Subcutaneous abdominal adipose tissue (tissue), 5 donors: ENCODE measurements around the gene KNTC1.

Source experiments
- H3K27ac ChIP-seq: one replicate; pipeline ENCODE4 v1.7.0; 2013; ENCODE audit warnings: low read depth, mild to moderate bottlenecking, inconsistent platforms, low read length, moderate library complexity
- H3K27me3 ChIP-seq, 5 donors: one replicate each; pipeline ENCODE4 v1.7.0; 2013; ENCODE audit warnings: low read length in 5 of 5, inconsistent platforms in 1 of 5; ENCODE audit not compliant: control insufficient read depth in 5 of 5, insufficient read depth in 4 of 5
- H3K36me3 ChIP-seq, 5 donors: one replicate each; pipeline ENCODE4 v1.7.0; 2013; ENCODE audit warnings: low read length in 5 of 5; ENCODE audit not compliant: control insufficient read depth in 5 of 5, insufficient read depth in 5 of 5
- H3K4me1 ChIP-seq, 5 donors: one replicate each; pipeline ENCODE4 v1.7.0; 2013; ENCODE audit warnings: low read length in 5 of 5, mild to moderate bottlenecking in 3 of 5, moderate library complexity in 1 of 5; ENCODE audit not compliant: control insufficient read depth in 5 of 5, insufficient read depth in 5 of 5
- H3K4me3 ChIP-seq, 5 donors: one replicate each; pipeline ENCODE4 v1.7.0; 2013; ENCODE audit warnings: low read length in 5 of 5, low read depth in 1 of 5
- H3K9ac ChIP-seq, 5 donors: one replicate each; pipeline ENCODE4 v1.7.0; 2013; ENCODE audit warnings: low read length in 5 of 5, mild to moderate bottlenecking in 4 of 5, moderate library complexity in 3 of 5
- H3K9me3 ChIP-seq, 5 donors: one replicate each; pipeline ENCODE4 v1.7.0; 2013; ENCODE audit warnings: low read length in 5 of 5; ENCODE audit not compliant: control insufficient read depth in 5 of 5
- donor health status: healthy.
- donor health status: healthy.
- donor health status: healthy.
- donor health status: healthy.
- donor health status: healthy.

KNTC1 gene

GRCh38 chr12:122665349-122665748 lies 138.3 kb downstream of the KNTC1 start:
- no peak overlapping the region for H3K4me3 ChIP-seq
- no peaks in the 10 kb centered on the region for H3K36me3 ChIP-seq
- H3K9me3 ChIP-seq: no peaks in the 10 kb centered on the region
- no peak overlapping the region for H3K9ac ChIP-seq
- no peak overlapping the region for H3K27ac ChIP-seq
- peaks cover 0 to 11% (median 9%) of the 10 kb centered on the region in 5 donors for H3K4me1 ChIP-seq
- no peaks in the 10 kb centered on the region for H3K27me3 ChIP-seq

GRCh38 chr12:122665759-122666158 lies 138.7 kb downstream of the KNTC1 start:
- H3K4me1 ChIP-seq: peaks cover 0 to 11% (median 9%) of the 10 kb centered on the region in 5 donors
- H3K9me3 ChIP-seq: no peaks in the 10 kb centered on the region
- H3K4me3 ChIP-seq: no peak overlapping the region
- H3K36me3 ChIP-seq: no peaks in the 10 kb centered on the region
- no peak overlapping the region for H3K27ac ChIP-seq
- H3K27me3 ChIP-seq: no peaks in the 10 kb centered on the region
- H3K9ac ChIP-seq: no peak overlapping the region

- Histone ChIP-seq H3K27ac (no peak overlapping the region), H3K9ac (no peak overlapping the region), H3K27me3 (no peaks in the 10 kb centered on the region), H3K9me3 (no peaks in the 10 kb centered on the region), H3K4me3 (no peak overlapping the region), H3K4me1 (peaks cover 0 to 11% (median 9%) of the 10 kb centered on the region in 5 donors), H3K36me3 (no peaks in the 10 kb centered on the region)
Observed at GRCh38 chr12:122668268-122668667, 141.2 kb downstream of the KNTC1 start.

GRCh38 chr12:122669397-122670070 lies 142.5 kb downstream of the KNTC1 start:
- peak overlapping the region in 2 of 5 donors; percentile 27 to 50 for H3K9ac ChIP-seq
- no peak overlapping the region for H3K4me3 ChIP-seq
- H3K9me3 ChIP-seq: no peaks in the 10 kb centered on the region
- H3K27me3 ChIP-seq: no peaks in the 10 kb centered on the region
- peak overlapping the region; percentile 95 for H3K27ac ChIP-seq
- no peaks in the 10 kb centered on the region for H3K36me3 ChIP-seq
- peaks cover 0 to 11% (median 9%) of the 10 kb centered on the region in 5 donors for H3K4me1 ChIP-seq

- no peak overlapping the region for H3K4me3 ChIP-seq
- H3K4me1 ChIP-seq: peaks cover 0 to 17% (median 14%) of the 10 kb centered on the region in 5 donors
- H3K36me3 ChIP-seq: no peaks in the 10 kb centered on the region
- H3K9ac ChIP-seq: no peak overlapping the region
- H3K27ac ChIP-seq: no peak overlapping the region
- H3K9me3 ChIP-seq: no peaks in the 10 kb centered on the region
- no peaks in the 10 kb centered on the region for H3K27me3 ChIP-seq
Observed at GRCh38 chr12:122672515-122672914, 145.5 kb downstream of the KNTC1 start.
